ENCODE measurements around the gene THADA. TPM values are rescaled to one million over a fixed set of nuclear protein-coding genes. Genes with fewer than 3 reads are reported as not detected.

Gene THADA
- total RNA-seq, 1 donor from 2014 or later, result 18.4 TPM

DNA sequence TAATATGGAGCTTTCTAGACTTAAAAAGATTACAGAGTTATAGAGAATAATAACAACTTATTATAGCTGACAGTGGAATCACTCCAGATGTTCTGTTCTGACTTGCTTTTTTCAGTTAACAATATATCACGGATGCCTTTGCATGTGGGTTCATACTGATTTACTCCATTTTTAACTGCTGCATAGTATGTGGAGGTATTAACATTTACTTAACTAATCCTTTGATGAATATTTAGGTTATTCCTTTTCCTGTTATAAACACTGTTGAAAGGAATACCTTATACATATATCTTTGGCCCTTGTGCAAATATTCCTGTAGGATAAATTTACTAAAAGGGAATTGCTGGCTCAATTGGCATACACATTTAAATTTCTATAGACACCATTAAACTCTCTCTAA lies 336.3 kb downstream of the THADA start:
- DNase-seq (ENCODE audit: low spot score), result no peak
- intact Hi-C loops (cut with DNase I), result no loop called here

GRCh38 chr2:43258547-43259156 lies 337.2 kb downstream of the THADA start:
- intact Hi-C loops (cut with DNase I), result no loop called here
- no peak for DNase-seq (ENCODE audit: low spot score)

GRCh38 chr2:43255296-43255910 lies 340.4 kb downstream of the THADA start:
- intact Hi-C loops (cut with DNase I), result no loop called here
- no peak for DNase-seq (ENCODE audit: low spot score)

- no peak for DNase-seq (ENCODE audit: low spot score)
- intact Hi-C loops (cut with DNase I), result no loop called here
Measured at GRCh38 chr2:43254331-43254730, 341.5 kb downstream of the THADA start.

DNA sequence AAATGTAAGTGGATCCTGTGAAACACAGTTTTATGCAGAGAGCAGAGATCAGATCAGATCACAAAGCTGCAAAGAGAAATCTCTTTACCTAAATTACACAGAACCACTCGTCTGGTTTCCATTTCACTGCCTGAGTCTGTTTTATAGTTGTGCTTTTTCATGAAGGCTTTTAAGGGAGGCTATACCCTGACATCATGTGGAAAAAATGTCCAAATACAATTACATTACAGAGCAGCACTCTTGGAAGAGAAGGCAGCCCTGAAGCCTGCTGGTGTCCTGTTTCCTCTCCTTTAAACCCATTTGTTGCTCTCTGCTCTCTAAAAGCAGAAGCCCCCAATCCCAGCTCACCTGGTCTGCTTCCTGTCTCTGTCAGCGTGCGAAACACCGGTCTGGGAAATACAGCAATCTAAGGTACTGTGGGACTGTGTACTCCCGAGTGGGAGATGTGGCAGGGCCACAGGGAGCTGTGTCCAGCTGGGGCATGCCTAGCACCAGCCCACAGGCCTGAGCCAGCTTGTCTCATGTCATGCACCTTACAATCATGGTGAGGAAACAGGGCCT lies 344.6 kb downstream of the THADA start:
- DNase-seq (ENCODE audit: low spot score), result no peak
- intact Hi-C loops (cut with DNase I), result no loop called here

GRCh38 chr2:43250015-43250414 lies 345.8 kb downstream of the THADA start:
- intact Hi-C loops (cut with DNase I), result no loop called here
- no peak for DNase-seq (ENCODE audit: low spot score)

DNA sequence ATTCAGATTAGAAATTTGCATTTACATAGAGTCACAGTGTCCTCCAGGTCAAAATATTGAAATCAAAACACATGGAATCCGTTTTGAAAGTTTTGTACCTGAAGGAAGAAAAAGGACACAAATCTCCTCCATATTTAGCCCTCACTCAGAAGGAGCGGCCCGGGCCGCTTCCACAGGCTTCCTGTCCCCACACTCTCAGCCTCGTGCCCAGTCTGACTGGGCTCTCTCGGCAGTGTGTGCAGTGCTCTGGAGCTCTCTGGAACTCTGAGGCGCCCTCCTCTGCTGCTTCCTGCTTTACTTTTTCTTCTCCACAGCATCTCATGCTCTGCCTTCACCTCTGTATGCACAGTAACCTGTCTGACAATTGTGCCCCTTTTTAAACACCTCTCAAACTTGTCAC lies 347.2 kb downstream of the THADA start:
- intact Hi-C loops (cut with DNase I), result no loop called here
- DNase-seq (ENCODE audit: low spot score), result no peak

DNA sequence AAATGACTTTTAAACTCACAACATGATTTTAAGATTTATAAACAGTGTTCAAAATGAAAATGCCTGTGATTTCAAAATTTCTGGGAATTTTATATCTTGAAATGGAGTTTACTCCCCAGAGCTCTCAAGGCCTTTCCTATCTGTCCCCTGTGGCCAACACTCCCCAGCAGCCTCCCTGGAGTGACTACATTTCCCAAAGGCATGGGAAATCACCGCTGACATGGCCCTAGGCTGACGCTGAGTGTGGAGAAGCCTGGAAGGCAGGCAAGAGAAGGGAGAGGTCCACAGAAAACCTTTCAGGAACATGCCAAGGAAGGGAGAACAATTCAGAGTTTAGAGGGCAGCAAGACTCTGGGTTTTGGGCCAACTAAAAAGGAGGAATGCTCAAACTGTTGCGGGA lies 349.2 kb downstream of the THADA start:
- no peak for DNase-seq (ENCODE audit: low spot score)
- intact Hi-C loops (cut with DNase I), result no loop called here

- DNase-seq (ENCODE audit: low spot score), result no peak
- intact Hi-C loops (cut with DNase I), result no loop called here
Measured at GRCh38 chr2:43241558-43241957, 354.3 kb downstream of the THADA start.

DNA sequence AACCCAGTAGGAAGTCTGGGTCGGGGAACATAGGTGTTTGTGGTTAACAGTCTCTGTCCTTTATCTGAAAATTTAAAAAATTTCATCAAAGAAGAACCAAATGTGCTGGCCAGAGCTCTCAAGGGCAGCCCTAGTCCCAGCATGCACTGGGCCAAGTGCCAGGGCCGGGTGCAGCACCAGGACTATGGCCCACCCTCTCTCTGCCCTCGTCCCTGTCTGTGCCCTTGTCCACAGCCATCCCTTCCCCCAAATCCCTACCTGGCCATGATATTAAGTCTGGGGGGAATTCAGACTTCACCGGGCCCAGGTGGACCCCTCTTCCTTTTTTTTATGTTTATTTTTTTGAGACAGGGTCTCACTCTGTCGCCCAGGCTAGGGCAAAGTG lies 355.1 kb downstream of the THADA start:
- intact Hi-C loops (cut with DNase I), result no loop called here
- DNase-seq (ENCODE audit: low spot score), result no peak

DNA sequence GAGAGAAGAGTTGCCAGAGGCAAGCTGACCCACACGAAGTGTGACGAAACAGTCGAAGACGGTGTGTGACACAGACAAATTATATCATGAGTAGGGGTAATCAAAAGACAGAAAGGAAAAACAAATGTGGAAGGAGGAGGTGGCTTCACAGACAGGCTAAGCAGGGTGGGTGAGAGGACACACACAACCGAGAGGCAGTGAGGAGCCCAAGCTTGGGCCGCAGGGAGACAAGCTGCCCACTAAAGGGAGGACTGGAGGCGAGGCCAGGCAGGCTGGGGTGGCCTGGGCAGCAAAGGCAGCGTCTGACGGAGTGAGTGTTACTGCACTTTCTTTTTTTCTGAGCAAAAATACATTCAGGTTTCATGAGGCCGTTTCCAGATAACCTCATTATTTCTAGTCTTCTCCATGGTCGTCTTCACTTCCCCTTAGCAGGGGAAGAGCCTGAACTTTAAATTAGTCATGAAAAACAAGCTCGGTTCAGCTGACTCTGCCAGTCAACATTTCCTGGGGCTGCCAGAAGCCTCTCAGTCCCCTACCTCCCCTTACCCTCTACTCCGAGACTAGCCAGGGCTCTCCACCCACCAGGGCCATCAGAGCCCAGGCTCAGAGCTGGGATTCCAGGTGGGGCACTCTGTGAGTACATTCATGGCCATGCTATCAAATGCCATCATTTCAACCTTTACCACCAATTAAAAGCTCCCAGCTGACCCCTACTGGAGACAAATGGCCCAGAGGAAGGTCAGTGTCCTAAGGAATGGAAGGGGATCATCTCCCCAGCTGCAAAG lies 355.7 kb downstream of the THADA start:
- no peak for DNase-seq (ENCODE audit: low spot score)
- intact Hi-C loops (cut with DNase I), result loop anchor here (10.0 kb wide), 1 partner anchor 305 kb away; no protein-coding TSS in a partner anchor

GRCh38 chr2:43238813-43239212 lies 357.0 kb downstream of the THADA start:
- intact Hi-C loops (cut with DNase I), result loop anchor here (10.0 kb wide), 1 partner anchor 306 kb away; no protein-coding TSS in a partner anchor
- DNase-seq (ENCODE audit: low spot score), result no peak

DNA sequence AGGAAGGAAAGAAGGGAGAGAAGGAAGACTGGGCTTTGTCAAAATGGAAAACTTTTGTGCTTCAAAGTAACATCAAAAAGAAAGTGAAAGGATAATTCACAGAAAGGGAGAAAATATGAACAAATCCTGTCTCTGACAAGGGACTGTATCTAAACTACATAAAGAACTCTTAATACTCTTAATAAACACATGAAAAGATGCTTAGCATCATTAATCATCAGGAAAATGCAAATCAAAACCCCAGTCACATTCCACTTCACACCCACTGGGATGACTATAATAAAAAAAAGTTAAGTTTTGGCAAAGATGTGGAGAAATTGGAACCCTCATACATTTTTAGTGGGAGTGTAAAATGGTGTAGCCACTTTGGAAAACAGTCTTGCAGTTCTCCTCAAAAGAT lies 357.7 kb downstream of the THADA start:
- DNase-seq (ENCODE audit: low spot score), result no peak
- intact Hi-C loops (cut with DNase I), result loop anchor here (10.0 kb wide), 1 partner anchor 307 kb away; no protein-coding TSS in a partner anchor

GRCh38 chr2:43233218-43234212 lies 362.3 kb downstream of the THADA start:
- intact Hi-C loops (cut with DNase I), result loop anchor here (5.0 to 10.0 kb wide), 2 partner anchors 64 to 311 kb away; no protein-coding TSS in a partner anchor
- no peak for DNase-seq (ENCODE audit: low spot score)

GRCh38 chr2:43230951-43231827 lies 364.6 kb downstream of the THADA start:
- no peak for DNase-seq (ENCODE audit: low spot score)
- intact Hi-C loops (cut with DNase I), result loop anchor here (2.0 to 10.0 kb wide), 5 partner anchors 66 to 402 kb away; no protein-coding TSS in a partner anchor

- intact Hi-C loops (cut with DNase I), result loop anchor here (2.0 to 10.0 kb wide), 5 partner anchors 67 to 402 kb away; no protein-coding TSS in a partner anchor
- no peak for DNase-seq (ENCODE audit: low spot score)
Measured at GRCh38 chr2:43230351-43230885, 365.4 kb downstream of the THADA start.

DNA sequence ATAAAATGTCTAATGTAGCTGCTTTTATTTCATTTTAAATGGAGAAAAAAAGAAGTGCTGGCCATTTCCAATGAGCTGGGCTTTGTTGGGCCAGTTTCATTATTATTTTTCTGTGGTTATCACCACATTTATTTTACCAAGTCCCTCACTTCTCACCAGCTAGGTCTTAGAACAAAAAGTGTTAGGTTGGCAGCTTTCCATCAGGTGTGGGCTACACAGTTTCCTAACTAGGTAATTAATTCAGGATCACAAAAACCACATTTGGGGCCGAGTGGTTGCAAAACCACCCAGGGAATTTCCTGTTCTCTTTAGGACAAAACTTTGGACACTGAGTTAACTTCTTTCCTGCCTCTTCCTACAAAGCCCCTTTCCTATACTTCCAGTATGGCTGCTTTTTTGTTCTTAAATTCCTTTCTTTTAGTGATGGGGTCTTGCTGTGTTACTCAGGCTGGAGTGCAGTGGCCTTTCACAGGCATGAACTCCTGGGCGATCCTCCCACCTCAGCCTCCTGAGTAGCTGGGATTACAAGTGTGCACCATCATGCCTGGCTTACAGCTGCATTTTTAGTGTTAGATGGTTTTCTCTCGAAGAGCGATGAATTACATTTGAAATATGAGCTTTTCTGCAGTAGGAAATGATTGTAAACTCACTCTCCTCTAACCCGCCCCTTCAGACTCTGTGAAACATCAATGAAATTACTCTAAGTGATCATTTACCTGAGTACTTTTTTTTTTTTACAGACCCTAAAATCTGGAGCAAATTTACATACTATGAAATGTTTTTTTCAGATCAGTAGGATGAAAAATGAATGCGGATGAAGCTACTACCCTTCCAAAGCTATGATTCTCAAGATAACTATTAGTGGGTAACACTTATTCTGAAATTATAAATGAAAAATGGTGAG lies 366.8 kb downstream of the THADA start:
- no peak for DNase-seq (ENCODE audit: low spot score)
- intact Hi-C loops (cut with DNase I), result loop anchor here (2.0 kb wide), 3 partner anchors 98 to 282 kb away; no protein-coding TSS in a partner anchor
